ENCODE data around the gene PGAP3.

DNA sequence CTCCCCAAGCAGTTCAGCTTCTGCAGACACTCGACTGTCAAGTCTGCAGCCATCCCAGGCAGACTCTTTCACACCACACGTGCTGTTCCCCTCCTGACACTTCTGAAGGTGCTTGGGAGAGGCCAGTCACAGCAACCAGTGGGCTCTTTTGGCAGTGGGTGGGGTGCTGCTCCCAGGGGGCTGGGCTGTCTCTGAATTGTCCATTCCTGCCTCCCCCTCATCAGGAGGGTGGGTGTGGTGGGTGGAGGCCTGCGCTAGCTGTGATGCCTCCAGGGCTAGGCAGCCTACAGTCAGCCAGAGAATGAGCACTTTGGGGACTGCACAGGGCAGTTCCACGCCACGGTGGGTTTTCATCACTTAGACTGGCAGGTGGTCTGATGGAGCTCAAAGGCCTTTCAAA is 40.6 kb downstream of the PGAP3 start:
- no peak for TF ChIP-seq EZH2phosphoT487 (IDR thresholded peaks at IDR 0.05; ENCODE audit: borderline replicate concordance)
- TF ChIP-seq, protein P1, sequence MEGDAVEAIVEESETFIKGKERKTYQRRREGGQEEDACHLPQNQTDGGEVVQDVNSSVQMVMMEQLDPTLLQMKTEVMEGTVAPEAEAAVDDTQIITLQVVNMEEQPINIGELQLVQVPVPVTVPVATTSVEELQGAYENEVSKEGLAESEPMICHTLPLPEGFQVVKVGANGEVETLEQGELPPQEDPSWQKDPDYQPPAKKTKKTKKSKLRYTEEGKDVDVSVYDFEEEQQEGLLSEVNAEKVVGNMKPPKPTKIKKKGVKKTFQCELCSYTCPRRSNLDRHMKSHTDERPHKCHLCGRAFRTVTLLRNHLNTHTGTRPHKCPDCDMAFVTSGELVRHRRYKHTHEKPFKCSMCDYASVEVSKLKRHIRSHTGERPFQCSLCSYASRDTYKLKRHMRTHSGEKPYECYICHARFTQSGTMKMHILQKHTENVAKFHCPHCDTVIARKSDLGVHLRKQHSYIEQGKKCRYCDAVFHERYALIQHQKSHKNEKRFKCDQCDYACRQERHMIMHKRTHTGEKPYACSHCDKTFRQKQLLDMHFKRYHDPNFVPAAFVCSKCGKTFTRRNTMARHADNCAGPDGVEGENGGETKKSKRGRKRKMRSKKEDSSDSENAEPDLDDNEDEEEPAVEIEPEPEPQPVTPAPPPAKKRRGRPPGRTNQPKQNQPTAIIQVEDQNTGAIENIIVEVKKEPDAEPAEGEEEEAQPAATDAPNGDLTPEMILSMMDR (conservative IDR thresholded peaks at IDR 0.05; ENCODE audit: low read length) = no peak

All from Loucy (cell line).